Ishikawa (cell line): Measurements from ENCODE around the gene WDFY2.

Experiments
- CEBPB ChIP-seq: IDR thresholded peaks from 2 replicates; pipeline ENCODE4 v1.6.1; 2012
- CREB1 ChIP-seq: IDR thresholded peaks from 2 replicates; pipeline ENCODE4 v1.6.1; 2012; ENCODE audit warnings: low read depth
- EGR1 ChIP-seq: IDR thresholded peaks from 2 replicates; pipeline ENCODE4 v1.6.1; 2012
- EP300 ChIP-seq: IDR thresholded peaks from 2 replicates; pipeline ENCODE4 v1.6.1; 2012; ENCODE audit warnings: borderline replicate concordance
- FOXM1 ChIP-seq: IDR thresholded peaks from 2 replicates; pipeline ENCODE4 v1.6.1; 2012; ENCODE audit warnings: low read depth, borderline replicate concordance
- NFIC ChIP-seq: IDR thresholded peaks from 2 replicates; pipeline ENCODE4 v1.6.1; 2012
- RAD21 ChIP-seq: IDR thresholded peaks from 2 replicates; pipeline ENCODE4 v1.6.1; 2012; ENCODE audit warnings: low read depth
- TAF1 ChIP-seq: IDR thresholded peaks from 2 replicates; pipeline ENCODE4 v1.6.1; 2012; ENCODE audit warnings: low read depth, mild to moderate bottlenecking
- TCF12 ChIP-seq: IDR thresholded peaks from 2 replicates; pipeline ENCODE4 v1.6.1; 2012; ENCODE audit warnings: low read depth
- TEAD4 ChIP-seq: IDR thresholded peaks from 2 replicates; pipeline ENCODE4 v1.6.1; 2012
- YY1 ChIP-seq: IDR thresholded peaks from 2 replicates; pipeline ENCODE4 v1.6.1; 2012; ENCODE audit warnings: low read depth
- ZBTB7A ChIP-seq: IDR thresholded peaks from 2 replicates; pipeline ENCODE4 v1.6.1; 2012; ENCODE audit warnings: low read depth
- TF ChIP-seq, protein P1 (sequence below): IDR thresholded peaks from 2 replicates; pipeline ENCODE4 v1.6.1; 2012
- TF ChIP-seq, protein P2 (sequence below): IDR thresholded peaks from 2 replicates; pipeline ENCODE4 v1.6.1; 2012; ENCODE audit warnings: low read depth, mild to moderate bottlenecking
- TF ChIP-seq, protein P3 (sequence below): IDR thresholded peaks from 2 replicates; pipeline ENCODE4 v1.6.1; 2012

The WDFY2 gene

DNA sequence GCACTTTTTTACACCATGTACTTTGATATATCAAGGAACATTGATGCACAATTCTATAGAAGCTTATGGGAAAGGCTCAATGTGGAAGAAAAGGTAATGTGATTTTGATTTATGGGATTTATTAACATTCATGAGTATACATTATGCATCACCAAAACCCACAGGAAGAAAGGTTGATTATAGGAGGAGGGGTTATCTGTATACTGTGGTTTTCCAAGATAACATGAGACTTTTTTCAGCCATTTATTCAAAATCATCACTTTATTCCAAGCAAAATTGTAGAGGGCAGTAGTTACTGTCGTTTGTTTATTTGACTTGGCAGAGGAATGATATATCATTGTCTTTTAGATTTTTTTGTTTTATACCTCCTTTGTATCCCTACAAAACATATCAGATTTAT, 54.9 kb downstream of the WDFY2 start:
- TF ChIP-seq TAF1, result no peak
- TF ChIP-seq TCF12, result no peak
- TF ChIP-seq, protein P1, sequence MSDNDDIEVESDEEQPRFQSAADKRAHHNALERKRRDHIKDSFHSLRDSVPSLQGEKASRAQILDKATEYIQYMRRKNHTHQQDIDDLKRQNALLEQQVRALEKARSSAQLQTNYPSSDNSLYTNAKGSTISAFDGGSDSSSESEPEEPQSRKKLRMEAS, result no peak
- TF ChIP-seq CREB1, result no peak
- TF ChIP-seq FOXM1, result no peak
- TF ChIP-seq, protein P2, sequence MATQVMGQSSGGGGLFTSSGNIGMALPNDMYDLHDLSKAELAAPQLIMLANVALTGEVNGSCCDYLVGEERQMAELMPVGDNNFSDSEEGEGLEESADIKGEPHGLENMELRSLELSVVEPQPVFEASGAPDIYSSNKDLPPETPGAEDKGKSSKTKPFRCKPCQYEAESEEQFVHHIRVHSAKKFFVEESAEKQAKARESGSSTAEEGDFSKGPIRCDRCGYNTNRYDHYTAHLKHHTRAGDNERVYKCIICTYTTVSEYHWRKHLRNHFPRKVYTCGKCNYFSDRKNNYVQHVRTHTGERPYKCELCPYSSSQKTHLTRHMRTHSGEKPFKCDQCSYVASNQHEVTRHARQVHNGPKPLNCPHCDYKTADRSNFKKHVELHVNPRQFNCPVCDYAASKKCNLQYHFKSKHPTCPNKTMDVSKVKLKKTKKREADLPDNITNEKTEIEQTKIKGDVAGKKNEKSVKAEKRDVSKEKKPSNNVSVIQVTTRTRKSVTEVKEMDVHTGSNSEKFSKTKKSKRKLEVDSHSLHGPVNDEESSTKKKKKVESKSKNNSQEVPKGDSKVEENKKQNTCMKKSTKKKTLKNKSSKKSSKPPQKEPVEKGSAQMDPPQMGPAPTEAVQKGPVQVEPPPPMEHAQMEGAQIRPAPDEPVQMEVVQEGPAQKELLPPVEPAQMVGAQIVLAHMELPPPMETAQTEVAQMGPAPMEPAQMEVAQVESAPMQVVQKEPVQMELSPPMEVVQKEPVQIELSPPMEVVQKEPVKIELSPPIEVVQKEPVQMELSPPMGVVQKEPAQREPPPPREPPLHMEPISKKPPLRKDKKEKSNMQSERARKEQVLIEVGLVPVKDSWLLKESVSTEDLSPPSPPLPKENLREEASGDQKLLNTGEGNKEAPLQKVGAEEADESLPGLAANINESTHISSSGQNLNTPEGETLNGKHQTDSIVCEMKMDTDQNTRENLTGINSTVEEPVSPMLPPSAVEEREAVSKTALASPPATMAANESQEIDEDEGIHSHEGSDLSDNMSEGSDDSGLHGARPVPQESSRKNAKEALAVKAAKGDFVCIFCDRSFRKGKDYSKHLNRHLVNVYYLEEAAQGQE, result no peak
- TF ChIP-seq CEBPB, result no peak
- TF ChIP-seq ZBTB7A, result no peak
- no peak for TF ChIP-seq EGR1
- no peak for TF ChIP-seq RAD21
- no peak for TF ChIP-seq TEAD4

DNA sequence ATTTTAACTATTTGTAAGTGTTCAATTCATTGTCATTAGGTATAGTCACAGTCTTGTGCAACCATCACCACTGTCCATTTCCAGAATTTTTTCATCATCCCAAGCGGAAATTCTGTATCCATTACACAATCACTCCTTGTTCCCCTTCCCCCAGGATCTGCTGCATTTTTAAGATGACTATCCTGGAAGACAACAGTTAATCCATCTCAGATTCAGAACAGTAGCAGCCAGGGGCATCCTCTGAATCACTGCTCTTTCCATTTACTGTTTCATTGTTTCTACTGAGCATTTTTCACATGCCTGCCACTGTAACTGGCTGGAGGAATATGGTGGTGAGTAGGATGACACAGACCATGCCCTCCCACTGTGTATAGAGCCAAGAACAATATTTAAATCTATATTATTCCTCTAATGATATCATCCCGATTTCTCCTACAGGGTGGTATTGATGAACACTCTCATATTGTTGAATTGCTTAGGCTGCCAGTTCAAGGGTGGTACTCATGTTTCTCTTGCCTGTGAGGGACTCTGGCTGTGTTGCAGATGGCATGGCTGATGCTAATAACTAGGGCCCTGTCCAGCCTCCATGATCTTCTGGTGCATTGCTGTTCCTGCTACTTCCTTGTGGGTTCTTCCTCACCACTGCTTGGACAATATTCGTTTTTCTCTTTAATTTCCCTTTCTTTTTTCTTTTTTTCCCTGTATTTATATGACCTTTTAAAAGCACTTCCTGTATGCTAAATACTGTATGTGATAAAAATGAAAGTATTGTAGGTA, 59.0 kb downstream of the WDFY2 start:
- TF ChIP-seq, protein P1, result no peak
- no peak for TF ChIP-seq TAF1
- no peak for TF ChIP-seq CEBPB
- TF ChIP-seq, protein P3, sequence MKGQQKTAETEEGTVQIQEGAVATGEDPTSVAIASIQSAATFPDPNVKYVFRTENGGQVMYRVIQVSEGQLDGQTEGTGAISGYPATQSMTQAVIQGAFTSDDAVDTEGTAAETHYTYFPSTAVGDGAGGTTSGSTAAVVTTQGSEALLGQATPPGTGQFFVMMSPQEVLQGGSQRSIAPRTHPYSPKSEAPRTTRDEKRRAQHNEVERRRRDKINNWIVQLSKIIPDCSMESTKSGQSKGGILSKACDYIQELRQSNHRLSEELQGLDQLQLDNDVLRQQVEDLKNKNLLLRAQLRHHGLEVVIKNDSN, result no peak
- TF ChIP-seq YY1, result no peak
- TF ChIP-seq RAD21, result no peak
- TF ChIP-seq ZBTB7A, result no peak
- TF ChIP-seq NFIC, result no peak
- no peak for TF ChIP-seq TEAD4
- TF ChIP-seq, protein P2, result no peak
- TF ChIP-seq EGR1, result no peak
- TF ChIP-seq TCF12, result no peak
- no peak for TF ChIP-seq EP300
- TF ChIP-seq CREB1, result no peak
- TF ChIP-seq FOXM1, result no peak

DNA sequence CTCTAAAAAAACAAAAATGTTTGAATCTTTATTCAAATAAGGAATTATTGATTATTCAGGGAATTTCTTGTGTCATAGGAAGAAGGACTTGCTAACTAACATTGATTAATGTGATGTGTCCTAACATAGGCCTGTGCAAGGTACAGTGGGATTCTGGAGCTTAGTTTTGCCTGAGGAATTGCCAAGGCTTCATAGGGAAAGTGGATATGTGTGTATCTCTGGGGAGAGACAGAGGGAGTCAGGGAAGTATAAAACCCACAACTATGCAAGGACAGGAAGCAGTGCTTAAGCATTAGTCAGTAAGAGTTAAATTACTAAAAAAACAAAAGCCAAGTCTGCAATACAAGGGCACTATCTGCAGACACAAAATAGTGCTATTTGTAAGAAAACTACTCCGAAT, 59.6 kb downstream of the WDFY2 start:
- TF ChIP-seq ZBTB7A, result no peak
- TF ChIP-seq TAF1, result no peak
- TF ChIP-seq, protein P3, result no peak
- no peak for TF ChIP-seq YY1
- no peak for TF ChIP-seq TCF12
- TF ChIP-seq, protein P1, result no peak
- TF ChIP-seq RAD21, result no peak
- no peak for TF ChIP-seq NFIC
- TF ChIP-seq, protein P2, result no peak
- TF ChIP-seq EP300, result no peak
- TF ChIP-seq FOXM1, result no peak
- no peak for TF ChIP-seq CEBPB
- no peak for TF ChIP-seq EGR1
- TF ChIP-seq TEAD4, result no peak

DNA sequence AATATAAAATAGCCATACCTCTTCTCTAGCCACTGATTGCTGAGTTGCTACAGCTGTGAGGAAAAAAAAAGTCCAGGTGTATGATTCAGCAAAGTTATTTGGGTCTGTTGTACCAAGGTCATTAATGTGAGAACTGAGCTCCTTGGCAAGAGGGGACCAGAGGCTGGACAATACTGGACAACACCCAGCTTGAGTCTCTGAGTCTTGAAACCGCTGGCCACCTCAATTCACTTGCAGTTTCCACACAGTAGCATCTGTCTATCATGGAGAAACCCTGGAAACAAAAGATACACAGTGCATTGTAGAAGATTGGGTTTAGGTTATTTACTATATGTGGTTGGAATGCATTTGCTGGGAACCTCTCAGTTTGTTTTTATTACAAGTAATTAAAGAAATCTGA, 60.4 kb downstream of the WDFY2 start:
- no peak for TF ChIP-seq TCF12
- no peak for TF ChIP-seq EP300
- TF ChIP-seq, protein P2, result no peak
- TF ChIP-seq TEAD4, result no peak
- no peak for TF ChIP-seq EGR1
- TF ChIP-seq, protein P3, result no peak
- TF ChIP-seq CEBPB, result no peak
- TF ChIP-seq YY1, result no peak
- TF ChIP-seq ZBTB7A, result no peak
